Endothelial cell of umbilical vein (primary cell): Measurements from ENCODE around the gene HYAL1. TPM values are rescaled to one million over a fixed set of nuclear protein-coding genes. Genes with fewer than 3 reads are reported as not detected.
A peak's percentile ranks its signal among the peaks of the same experiment; 100 is the strongest.

Experiments
- BruUV-seq: library from RNA; stranded (reverse); fragments of 400-500 nt; replicated peaks from 2 replicates; lab custom pipeline; 2021; lab: Mats Ljungman, UMichigan
- CTCF ChIA-PET: fragments of 300-600, 350-600 bp; sonication (Branson Sonifier 250); formaldehyde crosslinking; loops from one replicate; lab custom pipeline; 2021; ENCODE audit warnings: antibody characterized with exemption, inconsistent platforms; lab: Charles Lee
- POLR2A ChIA-PET: fragments of 300-600, 350-600 bp; sonication (Branson Sonifier 250); formaldehyde crosslinking; loops from one replicate; lab custom pipeline; 2021; ENCODE audit warnings: antibody characterized with exemption, inconsistent platforms; lab: Charles Lee
- DNase-seq: peaks from one replicate; pipeline ENCODE4 v3.0.0-alpha.2; 2011; ENCODE audit warnings: low read depth, low spot score
- FAIRE-seq: peaks from 2 replicates; lab custom pipeline; 2011; peaks lifted over from hg19 to GRCh38; lab: Jason Lieb, UNC
- H2AFZ ChIP-seq: 2 replicates; pipeline ENCODE4 v1.6.0; 2012; ENCODE audit warnings: low read depth, low read length, control low read depth, inconsistent platforms
- H3K27ac ChIP-seq: 2 replicates; pipeline ENCODE4 v1.5.1; 2011; ENCODE audit warnings: low read depth, mild to moderate bottlenecking, control low read depth, low read length, moderate library complexity; ENCODE audit not compliant: insufficient read depth
- H3K27me3 ChIP-seq, 2 experiments: 2 replicates each; pipeline versions ENCODE4 v1.6.0 to v1.6.1; 2011; ENCODE audit warnings: low read length in 2 of 2, mixed read lengths in 1 of 2; ENCODE audit not compliant: control insufficient read depth in 2 of 2, insufficient read depth in 2 of 2
- H3K36me3 ChIP-seq, 2 experiments: 2 replicates in 1 of 2; 3 replicates in 1 of 2; pipeline ENCODE4 v1.5.1; 2011; ENCODE audit warnings: low read length in 2 of 2, mild to moderate bottlenecking in 1 of 2, moderate library complexity in 1 of 2; ENCODE audit not compliant: control insufficient read depth in 2 of 2, insufficient read depth in 2 of 2; ENCODE audit errors: extremely low read depth in 1 of 2
- H3K4me1 ChIP-seq: 3 replicates; pipeline ENCODE4 v1.5.1; 2011; ENCODE audit warnings: mild to moderate bottlenecking, low read length; ENCODE audit not compliant: control insufficient read depth, insufficient read depth; ENCODE audit errors: extremely low read depth
- H3K4me2 ChIP-seq: 2 replicates; pipeline ENCODE4 v1.6.1; 2011; ENCODE audit warnings: low read length, control low read depth, mixed read lengths; ENCODE audit not compliant: insufficient read depth
- H3K4me3 ChIP-seq, 3 experiments: fragments of 200-600 bp in 1 of 3; sonication (generic), shearing (Covaris generic) in 1 of 3; replicated peaks in 1 of 3; 2 replicates each; pipeline ENCODE4 v1.5.1; 2011 to 2016; ENCODE audit warnings: control low read depth in 3 of 3, low read length in 3 of 3, mild to moderate bottlenecking in 2 of 3, inconsistent platforms in 1 of 3, low read depth in 1 of 3, moderate library complexity in 1 of 3; ENCODE audit not compliant: insufficient read depth in 1 of 3
- H3K79me2 ChIP-seq: 2 replicates; pipeline ENCODE4 v1.6.0; 2012; ENCODE audit warnings: low read length, inconsistent platforms; ENCODE audit not compliant: control insufficient read depth, insufficient read depth
- H3K9ac ChIP-seq: replicated peaks from 2 replicates; pipeline ENCODE3; 2011; ENCODE audit warnings: low read length, control low read depth; ENCODE audit not compliant: insufficient read depth; ENCODE audit errors: extremely low read depth
- H3K9me1 ChIP-seq: replicated peaks from 3 replicates; pipeline ENCODE4 v1.6.0; 2011; ENCODE audit warnings: mild to moderate bottlenecking, low read length; ENCODE audit not compliant: control insufficient read depth, insufficient read depth; ENCODE audit errors: extremely low read depth
- H3K9me3 ChIP-seq: replicated peaks from 2 replicates; pipeline ENCODE4 v1.5.1; 2012; ENCODE audit warnings: low read length, inconsistent platforms; ENCODE audit not compliant: control insufficient read depth, insufficient read depth
- H4K20me1 ChIP-seq: replicated peaks from 2 replicates; pipeline ENCODE3; 2011; ENCODE audit warnings: mild to moderate bottlenecking, low read length; ENCODE audit not compliant: control insufficient read depth, insufficient read depth; ENCODE audit errors: extremely low read depth
- GATA2 ChIP-seq: IDR thresholded peaks from 2 replicates; pipeline ENCODE4 v1.7.0; 2011; ENCODE audit warnings: low read depth, mild to moderate bottlenecking, moderate library complexity, mixed read lengths, low read length; ENCODE audit not compliant: insufficient read length, insufficient read depth
- POLR2AphosphoS5 ChIP-seq: IDR thresholded peaks from 2 replicates; pipeline ENCODE4 v1.6.1; 2012; ENCODE audit warnings: low read depth, mild to moderate bottlenecking, control low read depth, low read length, moderate library complexity; ENCODE audit not compliant: insufficient read depth
- dilution Hi-C: fragments of 300-500 bp; cut with MboI; formaldehyde crosslinking; loops from one replicate; pipeline ENCODE4 v1.15.0; 2019; ENCODE audit warnings: low sequenced_read_pairs; ENCODE audit not compliant: extremely low pct_ligation_motif_present
- intact Hi-C: fragments of 100-400 bp; cut with micrococcal nuclease; formaldehyde crosslinking; loops from one replicate; pipeline ENCODE4 v1.10.0; 2022
- polyA plus RNA-seq, 4 experiments: library from polyadenylated mRNA; depleted of rRNA in 3 of 4; stranded (reverse) in 3 of 4; unstranded in 1 of 4; fragments of >200 nt; gene quantifications; 2 replicates each; pipeline versions ENCODE4 v1.2.1 to v1.2.3, GENCODE V29; 2011 to 2012; ENCODE audit warnings: missing spikeins in 1 of 4
- total RNA-seq: library from RNA; stranded (reverse); gene quantifications from 2 replicates; pipeline ENCODE4 v1.2.3, GENCODE V29; 2021
- TF ChIP-seq, protein P1 (sequence below): IDR thresholded peaks from 2 replicates; pipeline ENCODE4 v1.6.1; 2011; ENCODE audit not compliant: insufficient read depth, insufficient read length

HYAL1 gene
- total and polyA plus RNA-seq, 2 donors (not counting 3 experiments of a cell fraction or from before 2014, with no cell fraction given) = 2.2 to 3.3 TPM

GRCh38 chr3:50336452-50337174 is 33.2 kb upstream of the HYAL1 start:
- FAIRE-seq = peak; percentile 26

GRCh38 chr3:50334339-50335075 is 31.1 kb upstream of the HYAL1 start:
- ChIA-PET CTCF (interaction anchor here (0.6 to 5.0 kb wide), 5 partner anchors 11 to 208 kb away, joined by 3 to 66 read pairs (median 4); partner anchors contain the start of gene HYAL2), POLR2A (interaction anchor here (6.1 kb wide), 1 partner anchor 12 kb away, joined by 38 read pairs; the partner anchor contains the start of gene HYAL2)
- intact Hi-C loops (loop anchor here (1.0 kb wide), 1 partner anchor 11 kb away; no protein-coding TSS in a partner anchor), dilution Hi-C loops (no loop called here)
- DNase-seq = peak; percentile 47
- Histone ChIP-seq H3K9me3 (no peaks in the 10 kb centered on the region), H3K27me3 (no peaks in the 10 kb centered on the region), H3K27ac (peak overlapping the region; percentile 95), H2AFZ (no peak overlapping the region), H3K79me2 (peaks cover 60% of the 10 kb centered on the region), H3K4me2 (peak overlapping the region; percentile 93), H3K9ac (peak overlapping the region; percentile 78), H3K36me3 (peaks cover 20 to 26% of the 10 kb centered on the region in 2 experiments), H4K20me1 (no peaks in the 10 kb centered on the region), H3K4me1 (peaks cover 36% of the 10 kb centered on the region), H3K9me1 (no peaks in the 10 kb centered on the region), H3K4me3 (peak overlapping the region in 1 of 3 experiments; percentile 24)
- TF ChIP-seq POLR2AphosphoS5 = no peak
- no peak for FAIRE-seq
- no TSS peak for BruUV-seq

More at GRCh38 chr3:50336452-50337174, 33.2 kb upstream of the HYAL1 start:
- H3K4me2 ChIP-seq = peak overlapping the region; percentile 93
- POLR2A ChIA-PET = interaction anchor here (0.5 to 6.1 kb wide), 5 partner anchors 9 to 207 kb away, joined by 3 to 38 read pairs (median 7); partner anchors contain the start of genes HYAL2, HYAL3, NAA80 and TUSC2
- TSS peak; percentile 63 for BruUV-seq
- peaks cover under 1 to 5% of the 10 kb centered on the region in 2 experiments for H3K36me3 ChIP-seq
- peak overlapping the region; percentile 95 for H3K27ac ChIP-seq
- H3K9me3 ChIP-seq = no peaks in the 10 kb centered on the region
- peaks cover 43% of the 10 kb centered on the region for H3K4me1 ChIP-seq
- TF ChIP-seq, protein P1, sequence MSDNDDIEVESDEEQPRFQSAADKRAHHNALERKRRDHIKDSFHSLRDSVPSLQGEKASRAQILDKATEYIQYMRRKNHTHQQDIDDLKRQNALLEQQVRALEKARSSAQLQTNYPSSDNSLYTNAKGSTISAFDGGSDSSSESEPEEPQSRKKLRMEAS = no peak
- peak; percentile 16 for TF ChIP-seq GATA2
- H3K4me3 ChIP-seq = peak overlapping the region; percentile 85 to 93 (median 90)
- dilution Hi-C loops = no loop called here
- no peaks in the 10 kb centered on the region for H4K20me1 ChIP-seq
- CTCF ChIA-PET = interaction anchor here (0.9 to 5.0 kb wide), 10 partner anchors 9 to 275 kb away, joined by 3 to 66 read pairs (median 8); partner anchors contain the start of genes CISH, CYB561D2, HYAL2 and HYAL3
- peaks cover 54% of the 10 kb centered on the region for H3K79me2 ChIP-seq
- H3K27me3 ChIP-seq = no peaks in the 10 kb centered on the region
- peak; percentile 37 for DNase-seq
- no peaks in the 10 kb centered on the region for H3K9me1 ChIP-seq
- intact Hi-C loops = loop anchor here (1.0 kb wide), 2 partner anchors 8 to 37 kb away; partner anchors contain the start of genes HYAL3, NAA80 and TUSC2
- peak overlapping the region; percentile 92 for H3K9ac ChIP-seq
- H2AFZ ChIP-seq = no peak overlapping the region
